IPS-NIHi7 (cell line): Measurements from ENCODE around the gene CDH16.
"Not testable (repeated sequence)": the region's sequence is repeated elsewhere in the genome, so short reads cannot be mapped to it uniquely, and the experiment has no call there.

Experiments
- DNase-seq: peaks from one replicate; pipeline ENCODE4 v3.0.0; 2012; ENCODE audit warnings: mixed read lengths; ENCODE audit errors: extremely low spot score

CDH16 gene

GRCh38 chr16:66872559-66872942 is 46.1 kb downstream of the CDH16 start:
- DNase-seq: no peak

- DNase-seq: no peak
Observed at GRCh38 chr16:66871840-66872239, 46.8 kb downstream of the CDH16 start.

- DNase-seq: not testable (repeated sequence)
Observed at GRCh38 chr16:66871363-66871762, 47.3 kb downstream of the CDH16 start.

GRCh38 chr16:66869424-66869823 is 49.3 kb downstream of the CDH16 start:
- no peak for DNase-seq

GRCh38 chr16:66863707-66864106 is 55.0 kb downstream of the CDH16 start:
- no peak for DNase-seq

GRCh38 chr16:66862023-66862520 is 56.6 kb downstream of the CDH16 start:
- no peak for DNase-seq

GRCh38 chr16:66859397-66860068 is 59.2 kb downstream of the CDH16 start:
- DNase-seq: no peak

- peak; percentile 4 for DNase-seq
Observed at GRCh38 chr16:66858740-66859396, 59.8 kb downstream of the CDH16 start.
